GM12873 (cell line): ENCODE results near the gene BICD2.

Source experiments
- TF ChIP-seq, protein P1 (sequence below): IDR thresholded peaks from 2 replicates; pipeline ENCODE4 v1.5.1; 2012; ENCODE audit warnings: low read depth, mild to moderate bottlenecking, moderate library complexity, low read length, control low read depth; ENCODE audit not compliant: insufficient read depth; ENCODE audit errors: missing control alignments

BICD2 gene

DNA sequence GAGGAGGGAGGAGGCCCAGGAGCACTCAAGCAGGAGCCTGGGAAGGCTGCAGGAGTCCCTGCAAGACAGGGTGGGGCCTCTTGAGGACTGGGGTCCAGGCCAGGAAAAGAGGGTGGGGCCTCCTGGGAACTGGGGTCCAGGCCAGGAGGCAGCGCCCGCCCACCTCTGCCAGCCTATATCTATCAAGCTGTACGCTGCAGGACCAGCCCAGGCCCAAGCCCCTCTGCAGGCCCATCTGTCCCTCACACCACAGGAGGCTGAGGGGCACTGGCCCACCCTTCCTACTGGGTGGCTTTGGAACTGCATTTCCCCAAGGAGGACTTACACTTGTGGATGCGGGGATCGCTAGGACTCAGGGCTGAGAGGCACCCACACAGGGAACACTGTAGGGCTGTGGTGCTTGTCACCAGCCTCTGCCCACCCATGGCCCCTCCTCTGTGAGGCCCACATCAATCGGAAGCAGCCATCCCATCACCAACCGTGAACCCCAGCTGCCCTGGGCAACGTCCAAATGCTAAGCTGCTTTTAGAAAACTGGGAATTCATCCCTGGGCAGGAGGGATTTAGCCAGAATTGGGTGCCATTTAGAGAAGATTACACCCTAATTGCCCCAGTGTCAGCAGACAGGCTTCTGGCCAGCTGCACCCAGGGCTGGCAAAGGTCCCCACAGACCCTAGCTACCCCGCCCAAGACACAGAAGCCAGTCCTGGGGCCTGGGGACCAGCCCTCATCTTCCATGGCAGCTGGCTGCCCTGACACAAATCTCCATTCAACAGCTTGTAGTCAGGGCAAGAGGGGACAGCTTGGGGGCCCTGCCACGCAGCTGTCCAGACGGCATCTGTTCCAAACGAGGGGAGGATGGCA is 15.3 kb downstream of the BICD2 start:
- TF ChIP-seq, protein P1, sequence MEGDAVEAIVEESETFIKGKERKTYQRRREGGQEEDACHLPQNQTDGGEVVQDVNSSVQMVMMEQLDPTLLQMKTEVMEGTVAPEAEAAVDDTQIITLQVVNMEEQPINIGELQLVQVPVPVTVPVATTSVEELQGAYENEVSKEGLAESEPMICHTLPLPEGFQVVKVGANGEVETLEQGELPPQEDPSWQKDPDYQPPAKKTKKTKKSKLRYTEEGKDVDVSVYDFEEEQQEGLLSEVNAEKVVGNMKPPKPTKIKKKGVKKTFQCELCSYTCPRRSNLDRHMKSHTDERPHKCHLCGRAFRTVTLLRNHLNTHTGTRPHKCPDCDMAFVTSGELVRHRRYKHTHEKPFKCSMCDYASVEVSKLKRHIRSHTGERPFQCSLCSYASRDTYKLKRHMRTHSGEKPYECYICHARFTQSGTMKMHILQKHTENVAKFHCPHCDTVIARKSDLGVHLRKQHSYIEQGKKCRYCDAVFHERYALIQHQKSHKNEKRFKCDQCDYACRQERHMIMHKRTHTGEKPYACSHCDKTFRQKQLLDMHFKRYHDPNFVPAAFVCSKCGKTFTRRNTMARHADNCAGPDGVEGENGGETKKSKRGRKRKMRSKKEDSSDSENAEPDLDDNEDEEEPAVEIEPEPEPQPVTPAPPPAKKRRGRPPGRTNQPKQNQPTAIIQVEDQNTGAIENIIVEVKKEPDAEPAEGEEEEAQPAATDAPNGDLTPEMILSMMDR: no peak

DNA sequence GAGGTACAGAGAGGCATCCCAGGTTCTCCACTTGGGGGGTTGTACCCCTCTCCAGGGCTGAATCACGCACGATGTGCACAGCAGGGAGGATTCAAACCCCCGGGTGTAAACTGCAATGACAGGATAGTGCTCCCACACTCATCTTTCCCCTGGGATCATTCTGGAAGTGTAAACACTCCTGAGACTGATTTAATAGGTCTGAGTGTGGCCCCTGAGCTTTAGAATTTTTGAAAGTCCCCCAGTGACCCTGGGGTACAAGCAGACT is 16.5 kb downstream of the BICD2 start:
- TF ChIP-seq, protein P1: no peak

DNA sequence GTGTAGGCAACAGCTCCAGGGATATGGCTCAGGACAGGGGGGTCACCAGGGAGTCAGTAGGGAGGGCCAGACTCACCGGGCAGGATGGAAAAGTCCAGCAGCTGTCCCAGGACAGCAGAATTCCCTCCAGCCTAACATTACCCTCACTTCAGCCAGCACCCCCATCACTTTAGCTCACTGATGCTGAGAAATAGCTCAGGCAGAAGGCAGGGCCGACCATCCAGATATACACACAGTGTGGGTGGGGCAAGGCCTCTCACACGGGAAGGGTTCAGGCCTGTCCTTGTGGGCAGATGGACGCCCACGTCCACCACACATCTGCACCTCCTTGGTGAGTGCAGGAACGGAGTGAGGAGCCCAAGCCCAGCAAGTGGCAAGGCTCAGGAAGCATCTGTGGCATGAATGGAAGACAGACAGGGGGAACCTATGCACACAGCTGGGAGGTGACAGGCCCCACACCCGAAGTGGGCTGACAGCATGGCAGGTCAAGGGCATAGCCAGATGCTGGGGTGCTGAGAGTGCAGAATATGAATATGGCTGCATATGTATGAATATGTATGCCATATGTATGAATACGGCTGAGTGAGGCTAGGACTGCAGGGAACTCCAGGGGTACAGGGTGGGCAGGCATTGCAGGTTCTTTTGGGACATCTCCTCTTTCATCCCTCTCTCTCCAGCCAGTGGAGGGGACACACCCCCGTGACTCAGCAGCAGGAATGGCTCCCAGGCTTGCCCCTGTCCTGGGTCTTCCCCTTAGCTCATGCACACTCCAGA is 17.0 kb downstream of the BICD2 start:
- TF ChIP-seq, protein P1: no peak

- TF ChIP-seq, protein P1: no peak
Observed at GRCh38 chr9:92746567-92747458, 17.8 kb downstream of the BICD2 start.

DNA sequence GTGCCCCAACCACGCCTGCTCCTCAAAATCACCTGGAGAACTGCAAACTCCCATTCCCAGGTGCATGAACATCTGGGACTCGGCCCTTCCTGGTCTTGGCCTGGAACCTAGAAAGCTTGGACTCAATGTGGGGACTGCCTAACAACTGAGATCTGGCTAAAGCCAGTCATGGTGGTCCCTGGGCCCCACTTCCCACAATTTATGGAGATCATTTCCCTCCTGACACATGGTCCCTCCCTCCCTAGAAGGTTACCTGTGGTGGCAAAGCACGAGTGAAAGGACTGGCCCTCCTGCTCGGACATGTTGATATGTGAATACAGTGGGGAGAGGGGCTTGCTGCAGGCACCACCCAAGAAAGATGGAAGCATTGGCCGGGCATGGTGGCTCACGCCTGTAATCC is 18.8 kb downstream of the BICD2 start:
- TF ChIP-seq, protein P1: no peak

DNA sequence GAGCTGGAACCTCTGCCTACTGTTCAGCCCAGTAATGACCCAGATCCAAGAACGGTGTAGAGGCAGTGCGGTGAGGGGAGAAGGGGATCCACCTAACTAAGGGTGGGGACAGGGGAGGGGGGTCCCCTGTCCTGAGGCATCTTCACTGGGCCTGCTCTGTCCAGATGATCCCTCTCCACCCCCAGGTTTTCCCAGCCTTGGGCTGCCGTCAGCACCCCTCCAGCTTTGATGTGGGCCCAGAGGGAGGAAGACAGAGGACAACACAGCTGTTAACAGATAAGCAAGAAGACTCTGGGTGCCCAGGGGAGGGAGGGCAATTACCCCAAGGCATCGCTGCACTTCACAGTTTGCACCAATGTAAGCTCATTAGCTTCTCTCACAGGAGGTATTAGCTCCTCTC is 19.3 kb downstream of the BICD2 start:
- TF ChIP-seq, protein P1: no peak

- TF ChIP-seq, protein P1: no peak
Observed at GRCh38 chr9:92740969-92741368, 23.7 kb downstream of the BICD2 start.
